ENCODE results near the gene DCTN3. TPM values are rescaled to one million over a fixed set of nuclear protein-coding genes. Genes with fewer than 3 reads are reported as not detected.
A peak's percentile ranks its signal among the peaks of the same experiment; 100 is the strongest.

The DCTN3 gene
- polyA plus RNA-seq: 100 to 1,000 TPM; 201 to 315 (median 268) TPM

GRCh38 chr9:34620061-34620994, at the start of gene DCTN3:
Gene DCTN3 (minus strand): TSS chr9:34620495. CDS start chr9:34620464, 31 bp downstream.
- DNase-seq: peak; percentile 92 to 94 (median 93)
- peak within 1 kb of the TSS; percentile 91 to 96 (median 94) for H3K27ac Mint-ChIP-seq
- peaks cover 17 to 29% (median 23%) of the 10 kb centered on the region in 3 donors for H3K27me3 Mint-ChIP-seq (ENCODE audit: low read depth in 3 of 3)
- peak within 1 kb of the TSS; percentile 88 to 98 (median 95) for H3K4me3 Mint-ChIP-seq
- H3K36me3 Mint-ChIP-seq: peaks cover 0 to 18% (median 7%) of the 10 kb centered on the region in 3 donors
- H3K4me1 Mint-ChIP-seq: peaks cover 30 to 32% of the 10 kb centered on the region in 2 donors
- peaks cover 0 to 2% (median 0%) of the 10 kb centered on the region in 6 donors for H3K9me3 Mint-ChIP-seq

- Mint-ChIP-seq H3K4me3 (peak overlapping the region; percentile 82 to 91 (median 88)), H3K27me3 (ENCODE audit: low read depth in 3 of 3) (peaks cover 3 to 11% (median 7%) of the 10 kb centered on the region in 3 donors), H3K36me3 (peaks cover 0 to 7% (median under 1%) of the 10 kb centered on the region in 3 donors), H3K4me1 (peaks cover 13 to 18% of the 10 kb centered on the region in 2 donors), H3K27ac (peak overlapping the region; percentile 87 to 96 (median 94)), H3K9me3 (peaks cover 0 to 2% (median 0%) of the 10 kb centered on the region in 6 donors)
- peak; percentile 85 to 87 (median 85) for DNase-seq
Observed at GRCh38 chr9:34665381-34666250, 45.3 kb upstream of the DCTN3 start.

GRCh38 chr9:34665067-34665380, 44.7 kb upstream of the DCTN3 start:
- peak overlapping the region; percentile 91 to 94 (median 93) for H3K27ac Mint-ChIP-seq
- no peak for DNase-seq
- peak overlapping the region; percentile 82 to 91 (median 88) for H3K4me3 Mint-ChIP-seq
- peaks cover 3 to 13% (median 7%) of the 10 kb centered on the region in 3 donors for H3K27me3 Mint-ChIP-seq (ENCODE audit: low read depth in 3 of 3)
- H3K9me3 Mint-ChIP-seq: peaks cover 0 to 2% (median 0%) of the 10 kb centered on the region in 6 donors
- peaks cover 0 to 11% (median 3%) of the 10 kb centered on the region in 3 donors for H3K36me3 Mint-ChIP-seq
- peaks cover 13 to 18% of the 10 kb centered on the region in 2 donors for H3K4me1 Mint-ChIP-seq

GRCh38 chr9:34664281-34665066, 44.2 kb upstream of the DCTN3 start:
- Mint-ChIP-seq H3K36me3 (peaks cover 0 to 11% (median 3%) of the 10 kb centered on the region in 3 donors), H3K27me3 (ENCODE audit: low read depth in 3 of 3) (peaks cover 3 to 14% (median 7%) of the 10 kb centered on the region in 3 donors)

GRCh38 chr9:34663303-34663605, 43.0 kb upstream of the DCTN3 start:
- Mint-ChIP-seq H3K27me3 (ENCODE audit: low read depth in 3 of 3) (peaks cover 4 to 14% (median 7%) of the 10 kb centered on the region in 3 donors), H3K4me3 (no peak overlapping the region), H3K9me3 (no peaks in the 10 kb centered on the region), H3K4me1 (peaks cover 13 to 18% of the 10 kb centered on the region in 2 donors), H3K36me3 (peaks cover 0 to 11% (median 3%) of the 10 kb centered on the region in 3 donors), H3K27ac (peak overlapping the region in 3 of 6 donors; percentile 19 to 94 (median 49))
- no peak for DNase-seq

More at GRCh38 chr9:34664281-34665066, 44.2 kb upstream of the DCTN3 start:
- Mint-ChIP-seq H3K27ac (peak overlapping the region; percentile 88 to 94 (median 92)), H3K4me1 (peaks cover 13 to 18% of the 10 kb centered on the region in 2 donors), H3K9me3 (peaks cover 0 to 2% (median 0%) of the 10 kb centered on the region in 6 donors), H3K4me3 (peak overlapping the region; percentile 82 to 91 (median 88))
- peak; percentile 63 to 70 (median 65) for DNase-seq

GRCh38 chr9:34662526-34663302, 42.4 kb upstream of the DCTN3 start, which contains the start of gene CCL27:
Gene CCL27 (minus strand): TSS chr9:34662657. CDS start chr9:34662633, 24 bp downstream.
- H3K27me3 Mint-ChIP-seq (ENCODE audit: low read depth in 3 of 3): peaks cover 4 to 14% (median 7%) of the 10 kb centered on the region in 3 donors
- DNase-seq: no peak
- peaks cover 13 to 18% of the 10 kb centered on the region in 2 donors for H3K4me1 Mint-ChIP-seq
- H3K27ac Mint-ChIP-seq: peak within 1 kb of the TSS in 4 of 6 donors; percentile 19 to 94 (median 60)
- no peaks in the 10 kb centered on the region for H3K9me3 Mint-ChIP-seq
- no peak within 1 kb of the TSS for H3K4me3 Mint-ChIP-seq
- peaks cover 0 to 11% (median 3%) of the 10 kb centered on the region in 3 donors for H3K36me3 Mint-ChIP-seq

GRCh38 chr9:34659592-34660253, 39.4 kb upstream of the DCTN3 start:
- peaks cover 0 to 7% (median 3%) of the 10 kb centered on the region in 3 donors for H3K27me3 Mint-ChIP-seq (ENCODE audit: low read depth in 3 of 3)
- H3K36me3 Mint-ChIP-seq: peaks cover 0 to 11% (median 3%) of the 10 kb centered on the region in 3 donors
- peaks cover 7 to 8% of the 10 kb centered on the region in 2 donors for H3K4me1 Mint-ChIP-seq
- DNase-seq: no peak
- H3K27ac Mint-ChIP-seq: no peak overlapping the region
- no peak overlapping the region for H3K4me3 Mint-ChIP-seq
- no peaks in the 10 kb centered on the region for H3K9me3 Mint-ChIP-seq

GRCh38 chr9:34658461-34658860, 38.2 kb upstream of the DCTN3 start:
- Mint-ChIP-seq H3K9me3 (no peaks in the 10 kb centered on the region), H3K27me3 (ENCODE audit: low read depth in 3 of 3) (peaks cover 0 to 7% (median 3%) of the 10 kb centered on the region in 3 donors), H3K36me3 (peaks cover 0 to 11% (median 3%) of the 10 kb centered on the region in 3 donors), H3K4me1 (no peaks in the 10 kb centered on the region), H3K4me3 (no peak overlapping the region), H3K27ac (no peak overlapping the region)
- DNase-seq: no peak

GRCh38 chr9:34656992-34657391, 36.7 kb upstream of the DCTN3 start:
- H3K27ac Mint-ChIP-seq: no peak overlapping the region
- peaks cover 0 to 7% (median 3%) of the 10 kb centered on the region in 3 donors for H3K27me3 Mint-ChIP-seq (ENCODE audit: low read depth in 3 of 3)
- H3K9me3 Mint-ChIP-seq: no peaks in the 10 kb centered on the region
- H3K4me1 Mint-ChIP-seq: peaks cover 12 to 15% of the 10 kb centered on the region in 2 donors
- no peak overlapping the region for H3K4me3 Mint-ChIP-seq
- peaks cover 0 to 11% (median 7%) of the 10 kb centered on the region in 3 donors for H3K36me3 Mint-ChIP-seq
- DNase-seq: no peak

GRCh38 chr9:34655394-34655793, 35.1 kb upstream of the DCTN3 start:
- Mint-ChIP-seq H3K4me1 (peaks cover 12 to 15% of the 10 kb centered on the region in 2 donors), H3K4me3 (no peak overlapping the region), H3K9me3 (no peaks in the 10 kb centered on the region), H3K36me3 (peaks cover 0 to 5% (median 1%) of the 10 kb centered on the region in 3 donors), H3K27me3 (ENCODE audit: low read depth in 3 of 3) (peaks cover 0 to 3% (median 2%) of the 10 kb centered on the region in 3 donors), H3K27ac (no peak overlapping the region)
- DNase-seq: no peak

GRCh38 chr9:34654323-34655051, 34.2 kb upstream of the DCTN3 start:
- peaks cover 0 to 3% (median under 1%) of the 10 kb centered on the region in 3 donors for H3K27me3 Mint-ChIP-seq (ENCODE audit: low read depth in 3 of 3)
- no peak overlapping the region for H3K27ac Mint-ChIP-seq
- H3K9me3 Mint-ChIP-seq: no peaks in the 10 kb centered on the region
- DNase-seq: no peak
- no peak overlapping the region for H3K4me3 Mint-ChIP-seq
- H3K4me1 Mint-ChIP-seq: peaks cover 12 to 17% of the 10 kb centered on the region in 2 donors
- peaks cover under 1 to 5% (median 2%) of the 10 kb centered on the region in 3 donors for H3K36me3 Mint-ChIP-seq

Measured in immature natural killer cell (primary cell).